HG02943 (cell line): ENCODE results near the gene ARMC8.

ENCODE experiments used
- ATAC-seq: cut with Tn5 transposase; IDR thresholded peaks from one replicate; pipeline ENCODE4 v1.9.1; 2021; ENCODE audit warnings: mild to moderate bottlenecking, low read depth, moderate library complexity; ENCODE audit not compliant: unreplicated experiment

The ARMC8 gene

DNA sequence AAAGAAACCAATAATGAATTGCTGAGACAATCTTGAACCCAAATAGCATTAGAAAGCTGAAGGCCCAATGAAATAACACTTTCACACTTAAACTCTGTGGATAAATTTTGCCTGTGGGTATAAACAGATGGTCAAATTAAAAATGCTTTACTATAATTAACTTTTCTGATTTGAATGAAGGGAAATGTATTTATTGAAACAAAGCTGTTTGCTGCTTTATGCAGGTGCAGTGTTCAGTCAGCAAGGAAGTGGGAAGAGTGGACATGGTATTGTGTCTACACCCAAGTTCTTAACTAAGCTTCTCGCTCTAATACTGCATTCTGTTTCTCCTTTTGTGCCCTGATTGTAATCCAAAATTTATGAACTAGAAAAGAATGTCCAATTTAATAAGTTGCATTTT, 110.8 kb downstream of the ARMC8 start:
- no peak for ATAC-seq

DNA sequence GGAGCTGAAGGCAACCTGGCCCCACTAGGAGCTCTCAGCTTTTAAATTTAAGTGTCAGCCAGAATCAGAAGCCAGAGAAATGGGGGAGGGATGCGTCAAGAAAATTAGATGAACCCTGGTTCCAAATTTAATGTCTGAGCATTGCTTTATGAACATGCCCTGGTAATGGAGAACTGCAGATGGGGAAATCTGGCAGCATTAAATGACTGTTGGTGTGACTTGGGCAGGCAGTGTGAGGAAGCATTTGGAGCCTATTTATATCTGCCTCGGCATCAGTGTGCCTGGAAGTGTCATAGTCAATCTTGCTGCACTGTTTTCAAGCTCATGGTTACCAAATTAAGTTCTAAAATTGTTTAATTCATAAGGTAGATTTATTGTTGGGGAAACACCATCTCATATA, 113.5 kb downstream of the ARMC8 start:
- no peak for ATAC-seq

DNA sequence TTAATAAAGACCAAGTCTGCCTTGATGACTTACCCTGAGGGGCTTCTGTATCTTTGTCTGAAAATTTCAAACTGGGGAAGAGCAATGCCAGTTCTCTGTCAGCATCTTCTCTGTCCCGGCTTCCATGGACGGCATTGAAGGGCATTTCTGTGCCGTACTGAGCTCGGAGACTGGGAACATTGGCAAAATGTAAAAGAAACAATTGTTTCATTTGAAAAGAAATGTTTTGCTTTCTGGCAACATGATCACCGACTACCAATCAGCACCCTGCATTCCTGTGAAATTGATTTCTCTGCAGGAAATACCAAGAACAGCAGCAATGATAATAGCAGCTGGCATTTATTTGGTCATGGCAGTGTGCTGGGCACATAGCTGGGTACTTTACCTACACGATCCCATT, 116.4 kb downstream of the ARMC8 start:
- no peak for ATAC-seq

DNA sequence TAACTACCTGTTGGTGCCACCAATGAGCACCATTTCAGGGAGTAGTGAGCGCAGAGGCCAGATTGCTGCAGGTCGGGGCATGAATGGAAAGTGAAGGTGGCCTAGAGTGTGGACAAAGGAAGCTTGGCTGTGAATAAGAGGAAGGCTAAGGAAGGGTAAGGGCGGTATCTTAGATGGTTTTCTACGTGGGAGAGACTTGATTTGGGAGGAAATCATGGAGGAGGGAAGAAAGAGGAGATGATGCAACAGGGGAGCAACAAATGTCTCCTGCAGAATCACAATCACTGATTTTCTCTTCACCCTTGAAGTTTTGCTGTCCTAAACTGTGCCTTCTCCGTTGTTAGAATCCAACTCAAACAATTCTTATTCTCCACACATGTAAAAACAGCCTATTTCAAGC, 120.8 kb downstream of the ARMC8 start:
- no peak for ATAC-seq

DNA sequence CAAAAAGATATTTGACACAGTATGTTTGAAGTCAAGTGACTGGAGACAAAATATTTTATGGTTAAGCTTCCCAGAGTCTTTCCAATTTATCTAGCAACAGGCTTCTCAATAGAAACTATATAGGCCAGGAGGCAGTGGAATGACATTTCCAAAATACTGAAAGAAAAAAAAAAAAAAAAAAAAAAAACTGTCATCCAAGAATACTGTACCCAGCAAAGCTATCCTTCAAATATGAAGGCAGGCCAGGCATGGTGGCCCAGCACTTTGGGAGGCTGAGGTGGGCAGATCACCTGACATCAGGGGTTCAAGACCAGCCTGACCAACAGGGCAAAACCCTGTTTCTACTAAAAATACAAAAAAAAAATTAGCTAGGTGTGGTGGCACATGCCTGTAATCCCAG, 121.7 kb downstream of the ARMC8 start:
- ATAC-seq: no peak

DNA sequence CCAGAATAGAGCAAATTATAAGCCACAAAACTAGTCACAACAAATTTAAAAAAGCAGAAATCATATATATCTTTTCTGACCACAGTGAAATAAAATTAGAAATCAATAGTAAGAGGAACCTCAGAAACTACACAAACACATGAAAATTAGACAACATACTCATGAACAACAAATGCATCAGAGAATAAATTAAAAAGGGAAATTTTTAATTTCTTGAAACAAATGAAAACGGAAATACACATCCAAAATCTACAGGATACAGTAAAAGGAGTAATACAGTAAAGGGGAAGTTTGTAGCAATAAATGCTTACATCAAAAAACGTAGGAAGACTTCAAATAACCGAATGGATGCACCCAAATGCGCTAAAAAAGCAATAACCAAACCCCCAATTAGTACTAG, 123.4 kb downstream of the ARMC8 start:
- ATAC-seq: no peak

DNA sequence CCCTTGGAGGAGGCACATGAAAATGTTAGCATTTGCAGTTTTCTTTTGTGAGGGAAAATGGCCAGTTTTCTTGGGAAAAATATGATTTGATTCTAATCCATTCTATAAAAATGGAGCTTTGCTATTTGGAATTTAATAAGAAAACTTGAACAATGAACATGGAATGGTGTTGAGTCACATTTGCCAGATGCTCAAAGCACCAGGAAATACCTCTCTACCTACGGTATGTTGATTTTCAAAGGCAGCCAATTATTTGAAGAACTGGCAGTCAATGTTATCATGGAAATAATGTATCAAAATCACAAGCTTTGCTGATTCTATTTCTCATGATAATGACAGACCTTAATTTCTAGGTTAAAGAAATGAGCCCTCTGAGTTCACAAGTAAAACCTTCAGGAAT, 127.7 kb downstream of the ARMC8 start:
- no peak for ATAC-seq

DNA sequence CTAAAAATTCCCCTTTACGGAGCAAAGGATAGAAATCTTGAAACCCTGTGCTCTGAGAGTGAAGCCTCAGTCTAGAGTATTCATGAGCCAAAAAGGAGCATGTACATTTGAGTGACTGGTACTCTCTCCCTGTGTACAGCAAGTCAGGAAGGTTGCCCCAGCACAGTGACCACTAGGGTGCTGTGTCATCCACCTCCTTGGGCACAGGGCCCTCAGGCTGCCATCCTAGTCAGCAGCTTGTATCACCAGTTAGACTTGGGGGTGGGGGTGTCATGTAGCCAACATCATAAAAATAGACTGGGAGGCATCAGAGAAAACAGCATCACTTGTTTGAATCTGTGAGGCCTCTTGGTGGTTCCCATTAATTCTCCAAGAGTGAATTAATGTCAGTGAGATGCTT, 130.6 kb downstream of the ARMC8 start:
- no peak for ATAC-seq

DNA sequence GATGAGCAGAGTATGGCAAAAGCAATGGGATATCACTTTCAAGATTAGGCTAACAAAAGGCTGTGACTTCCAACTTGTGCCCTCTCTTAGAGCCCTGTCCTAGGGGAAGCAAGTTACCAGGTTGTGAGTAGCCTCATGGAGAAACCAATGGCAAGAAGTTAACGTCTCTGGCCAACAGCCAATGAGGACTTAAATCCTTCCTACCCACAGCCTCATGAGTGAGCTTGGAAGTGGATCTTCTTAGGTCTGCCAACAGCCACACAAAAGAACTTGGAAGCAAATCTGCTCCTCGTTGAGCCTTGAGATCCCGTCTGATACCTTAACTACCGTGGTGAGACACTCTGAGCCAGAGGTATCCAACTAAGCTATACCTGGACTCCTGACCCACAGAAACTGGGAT, 136.9 kb downstream of the ARMC8 start:
- no peak for ATAC-seq

DNA sequence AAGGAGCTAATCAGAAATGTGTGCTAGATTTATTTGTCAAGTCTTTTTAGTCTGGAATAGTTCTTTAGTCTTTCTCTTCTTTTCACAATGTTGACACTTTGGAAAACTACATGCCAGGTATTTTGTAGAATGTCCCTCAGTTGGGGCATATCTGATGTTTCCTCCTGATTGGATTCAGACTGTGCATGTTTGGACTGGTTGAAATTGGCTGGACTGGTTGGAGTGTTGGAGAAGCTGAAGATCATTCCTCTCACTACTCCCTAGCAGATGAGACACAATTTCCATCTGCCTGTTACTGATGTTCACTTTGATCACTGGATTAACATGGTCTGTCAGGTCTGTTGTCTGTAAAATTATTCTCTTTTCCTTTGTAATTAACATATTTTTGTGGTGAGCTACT, 138.9 kb downstream of the ARMC8 start:
- no peak for ATAC-seq

DNA sequence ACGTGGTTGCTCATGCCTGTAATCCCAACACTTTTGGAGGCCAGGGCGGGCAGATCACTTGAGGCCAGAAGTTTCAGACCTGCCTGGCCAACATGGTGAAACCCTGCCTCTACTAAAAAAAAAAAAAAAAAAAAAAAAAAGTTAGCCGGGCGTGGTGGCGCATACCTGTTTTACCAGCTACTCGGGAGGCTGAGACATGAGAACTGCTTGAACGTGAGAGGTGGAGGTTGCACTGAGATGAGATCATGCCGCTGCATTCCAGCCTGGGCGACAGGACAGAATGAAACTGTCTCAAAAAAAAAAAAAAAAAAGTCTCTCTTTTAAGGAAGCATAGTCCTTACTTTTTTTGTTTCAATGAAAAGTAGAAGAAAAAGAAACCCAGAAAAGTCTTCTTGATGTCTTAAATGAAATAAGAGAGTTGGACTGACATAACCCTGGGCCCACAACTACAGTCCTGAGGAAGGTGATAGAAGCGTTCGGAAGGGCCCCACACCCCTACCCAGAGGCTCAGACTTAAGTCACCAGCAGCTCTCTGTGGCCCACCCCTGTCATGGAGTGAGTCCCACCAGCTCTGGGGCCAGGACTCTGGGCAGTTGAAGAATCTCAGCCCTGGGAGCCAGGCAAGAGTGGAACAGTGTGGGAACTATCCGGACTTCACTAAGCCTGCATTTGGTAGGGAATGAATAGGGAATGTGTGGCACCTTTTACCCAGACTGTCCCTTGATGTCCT, 139.9 kb downstream of the ARMC8 start:
- no peak for ATAC-seq

DNA sequence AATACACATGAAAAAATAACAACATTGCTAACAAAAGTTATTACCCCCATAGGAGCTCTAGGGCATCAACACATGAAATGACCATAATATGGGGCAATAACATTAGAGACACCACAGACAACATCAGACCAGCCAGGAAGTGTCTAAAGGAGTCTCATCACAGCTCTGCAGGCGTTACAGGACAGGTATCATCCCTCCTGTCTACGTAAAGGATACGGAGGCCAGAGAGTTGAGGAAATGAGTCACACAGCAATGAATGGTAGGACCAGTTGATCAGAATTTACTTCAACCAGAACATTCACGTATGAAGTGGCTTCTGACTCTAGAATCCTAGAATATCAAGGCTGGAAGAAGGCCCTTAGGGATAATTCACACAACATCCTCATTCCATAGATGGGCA, 140.7 kb downstream of the ARMC8 start:
- ATAC-seq: no peak

DNA sequence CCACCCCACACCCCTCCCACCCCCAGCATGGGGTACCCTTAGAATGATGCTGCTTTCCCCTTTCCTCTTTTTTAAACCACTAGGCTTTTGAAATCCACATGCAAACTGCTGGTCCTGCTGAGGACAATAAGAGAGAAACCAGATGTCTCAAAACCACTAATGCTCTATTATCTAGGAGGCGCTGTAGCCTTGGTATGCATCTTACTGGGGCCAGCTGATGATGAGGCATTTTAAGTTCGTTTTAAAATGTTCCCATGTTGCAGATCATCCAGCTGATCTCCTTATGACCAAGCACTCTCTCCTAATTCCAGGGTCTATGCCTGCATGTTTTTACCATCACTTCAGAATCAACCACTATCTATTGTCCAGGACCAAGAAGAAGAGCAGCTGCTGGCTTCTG, 141.2 kb downstream of the ARMC8 start:
- ATAC-seq: no peak

DNA sequence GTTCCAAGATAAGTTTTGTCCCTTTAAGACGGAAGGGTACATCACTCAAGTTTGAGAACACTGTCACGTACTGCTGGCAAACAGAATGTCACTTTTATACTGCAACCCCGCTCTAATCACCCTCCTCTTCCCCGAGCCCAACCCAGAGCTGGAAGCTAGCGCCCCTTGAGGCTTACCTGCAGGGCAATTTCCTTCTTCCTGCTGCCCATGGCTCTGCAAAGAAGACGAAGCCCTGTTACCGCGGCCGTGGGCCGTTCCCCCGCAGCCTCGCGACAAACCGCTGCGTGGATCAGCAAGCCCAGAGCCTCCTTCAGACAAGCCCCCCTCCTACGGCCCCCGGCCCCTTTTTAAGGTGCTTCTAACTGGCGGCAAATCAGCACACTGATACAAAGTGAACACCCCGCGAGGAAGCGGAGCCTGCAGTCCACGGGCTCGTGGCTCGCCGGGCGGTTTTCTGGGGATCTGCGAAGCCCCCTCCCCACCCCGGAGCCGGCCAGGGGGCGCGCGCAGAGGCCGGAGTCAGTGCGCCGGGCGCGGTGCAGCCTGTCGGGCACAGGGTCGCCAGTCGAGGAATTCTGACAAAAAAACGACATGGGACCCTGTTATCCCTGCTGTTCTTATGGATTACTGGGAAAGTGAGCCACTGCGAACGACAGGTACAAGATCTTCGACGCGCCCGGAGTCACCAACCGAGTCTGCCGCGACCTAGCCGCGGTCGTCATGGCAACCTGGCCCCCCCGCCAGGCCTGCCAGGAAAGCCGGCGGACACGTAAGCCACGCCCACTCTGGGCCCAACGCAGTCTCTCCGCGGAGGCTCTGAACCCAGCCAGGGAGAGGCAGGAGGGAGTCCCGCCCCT, 142.3 kb downstream of the ARMC8 start, which contains the start of gene NME9:
NME9 (minus strand) TSS at position 725 of the 857 bp plus-strand sequence; CDS start at position 209, 516 bp downstream.
- peak; percentile 74 for ATAC-seq

DNA sequence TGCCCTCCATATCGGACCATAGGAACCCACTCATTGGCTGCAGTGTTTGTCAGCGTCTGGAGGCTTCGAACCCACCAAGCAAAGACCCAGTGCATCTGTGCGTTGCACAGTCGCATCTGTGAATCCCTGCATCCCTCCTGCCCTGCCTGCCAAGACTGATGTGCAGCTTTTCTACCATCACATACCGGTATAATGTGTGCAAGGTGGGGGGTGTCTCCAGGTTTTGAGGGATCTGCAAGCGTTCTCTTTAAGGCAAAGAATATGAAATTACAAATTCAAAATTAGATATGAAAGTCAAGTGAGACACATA, 142.8 kb downstream of the ARMC8 start:
- no peak for ATAC-seq

DNA sequence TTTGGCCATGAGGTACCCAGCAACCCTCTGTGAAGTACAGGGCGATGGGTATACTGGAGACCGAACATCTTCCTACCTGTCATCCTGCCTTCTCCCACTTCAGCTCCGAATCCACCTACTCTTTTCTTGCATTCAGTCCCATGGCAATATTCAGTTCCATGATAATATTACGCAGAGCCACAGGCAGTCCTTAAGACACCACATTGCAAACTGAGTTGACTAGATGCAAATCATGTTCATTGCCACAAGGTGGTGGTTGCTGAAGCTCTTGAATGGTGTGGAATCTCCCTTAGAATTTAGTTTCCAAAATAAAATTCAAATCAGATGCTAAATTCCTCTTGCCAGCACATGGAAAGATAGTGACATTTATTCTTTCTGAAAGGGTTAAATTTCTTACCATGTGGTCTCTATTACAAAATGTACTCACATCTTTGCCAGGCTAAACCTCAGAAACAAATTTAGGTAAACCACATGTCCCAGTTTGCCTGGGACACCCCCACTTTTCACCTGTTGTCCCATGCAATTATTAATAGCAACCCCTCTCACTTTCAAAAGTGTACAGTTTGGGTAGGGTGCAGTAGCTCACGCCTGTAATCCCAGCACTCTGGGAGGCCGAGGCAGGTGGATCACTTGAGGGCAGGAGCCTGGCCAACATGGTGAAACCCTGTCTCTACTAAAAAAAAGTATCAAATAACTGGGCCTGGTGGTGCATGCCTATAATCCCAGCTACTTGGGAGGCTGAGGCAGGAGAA, 144.2 kb downstream of the ARMC8 start:
- no peak for ATAC-seq

DNA sequence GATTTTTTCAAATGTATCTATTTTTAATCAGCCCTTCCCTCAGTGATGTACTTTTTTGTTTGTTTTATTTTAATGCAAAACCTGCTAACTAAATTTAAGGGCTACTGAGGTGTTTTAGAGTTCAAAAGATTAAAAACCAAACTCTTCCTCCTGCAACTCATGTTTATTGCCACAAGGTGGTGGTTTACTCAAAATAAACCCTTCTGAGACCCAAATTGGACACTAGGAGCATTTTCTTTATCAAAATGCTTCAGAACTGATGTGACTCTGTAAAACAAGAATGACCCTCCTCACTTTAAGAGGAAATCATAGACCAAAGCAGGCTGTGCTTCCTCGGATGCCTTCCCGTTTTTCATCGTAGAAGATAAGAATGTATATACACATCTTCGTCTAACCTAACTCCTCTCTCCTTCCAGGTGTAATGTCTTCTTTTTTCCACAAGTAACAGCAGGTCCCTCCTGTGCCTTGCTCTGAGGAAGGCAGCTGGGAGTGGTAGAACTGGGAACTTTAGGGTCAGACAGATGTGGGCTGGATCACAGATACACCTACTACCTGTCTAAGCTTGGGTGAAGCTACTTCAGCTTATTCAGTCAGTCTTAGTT, 145.5 kb downstream of the ARMC8 start:
- no peak for ATAC-seq

DNA sequence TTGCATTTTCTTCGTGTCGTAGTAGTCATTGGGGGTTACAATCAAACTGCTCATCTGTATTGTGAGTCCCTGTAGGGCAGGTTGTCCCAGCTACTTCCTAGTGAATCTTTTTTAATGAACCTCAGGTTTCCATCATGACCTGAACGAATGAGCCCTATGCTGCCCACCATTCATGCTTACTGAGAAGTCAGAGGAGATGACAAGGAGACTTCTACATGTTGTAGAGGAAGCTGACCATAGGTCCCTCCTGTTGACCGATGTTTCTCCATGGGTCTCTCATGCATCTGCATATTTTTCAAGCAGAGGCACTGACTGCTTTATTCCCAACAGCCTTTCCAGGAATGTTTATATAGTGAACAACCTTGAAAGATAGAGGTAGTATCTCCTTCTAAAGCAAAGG, 147.5 kb downstream of the ARMC8 start:
- no peak for ATAC-seq

DNA sequence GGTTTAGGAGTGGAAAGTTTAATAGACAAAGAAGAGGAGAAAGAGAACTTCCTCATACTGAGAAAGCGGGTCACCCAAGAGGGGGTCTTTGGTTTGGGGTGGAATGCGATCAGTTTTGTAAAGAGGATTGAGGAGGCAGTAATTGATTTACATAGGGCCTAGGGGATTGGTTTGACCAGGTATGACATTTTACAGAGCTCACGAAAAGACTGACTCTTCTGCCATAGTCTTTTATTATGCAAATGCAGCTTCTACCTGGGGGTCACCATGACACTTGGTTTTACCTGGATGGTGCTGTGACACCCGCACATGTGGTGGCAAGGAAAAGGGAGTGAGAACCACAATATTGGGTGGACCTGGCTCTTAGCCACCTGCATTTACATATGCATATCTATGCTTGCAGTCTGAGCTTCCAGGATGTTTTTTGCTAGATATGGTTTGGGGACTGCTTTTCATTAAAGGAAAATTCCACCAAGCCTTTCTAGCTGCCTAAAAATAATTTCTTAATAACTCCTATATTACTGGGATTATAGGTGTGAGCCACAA, 149.4 kb downstream of the ARMC8 start:
- no peak for ATAC-seq

DNA sequence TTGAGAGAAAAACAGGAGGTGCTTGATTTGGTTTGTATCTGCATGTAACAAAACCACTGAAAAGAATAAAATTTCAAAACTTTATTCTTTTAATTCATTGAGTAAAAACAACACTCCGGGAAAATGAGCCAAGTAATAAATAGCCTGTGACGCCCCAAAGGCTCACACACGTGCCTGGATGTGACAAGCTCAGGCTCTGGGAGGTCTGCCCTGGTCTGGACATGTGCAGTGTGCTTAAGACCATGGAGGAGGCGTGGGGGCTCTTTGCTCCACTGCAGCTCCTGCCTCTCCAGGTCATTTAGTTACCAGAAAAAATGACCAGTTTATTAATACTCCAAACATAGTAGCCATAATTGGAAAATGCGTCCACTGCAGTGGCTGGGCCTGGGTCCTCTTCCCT, 151.1 kb downstream of the ARMC8 start:
- ATAC-seq: no peak

DNA sequence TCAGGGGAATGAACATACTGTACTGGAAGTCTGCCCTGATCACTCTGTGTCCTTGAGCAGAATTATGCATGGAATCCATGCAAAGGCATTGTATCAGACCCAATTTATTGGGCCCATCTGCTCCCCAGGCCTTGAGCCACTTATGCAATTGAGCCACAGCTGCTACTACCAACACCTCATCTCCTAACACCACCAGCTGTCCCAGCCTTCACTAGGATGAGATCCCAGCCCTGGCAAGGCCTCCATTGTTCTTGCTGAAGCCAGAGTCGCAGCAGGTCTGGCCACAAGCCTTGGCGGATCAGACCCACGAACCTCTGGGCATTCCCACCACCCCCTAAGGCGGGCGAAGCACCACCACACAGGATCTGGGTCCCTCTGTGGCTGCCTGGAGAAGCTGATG, 151.7 kb downstream of the ARMC8 start:
- no peak for ATAC-seq
